CD4-positive, alpha-beta memory T cell (primary cell): ENCODE data around the gene OR8U1. TPM values are rescaled to one million over a fixed set of nuclear protein-coding genes. Genes with fewer than 3 reads are reported as not detected.

Experiments used
- polyA plus RNA-seq, 2 donors: library from polyadenylated mRNA; unstranded; fragments of 300-500 nt; fragmentation: Illumina TruSeq; gene quantifications; one replicate each; pipeline ENCODE4 v1.2.3, GENCODE V29; 2021
- total RNA-seq, 2 experiments: library from RNA; stranded (reverse); gene quantifications; one replicate each; pipeline ENCODE4 v1.2.3, GENCODE V29; 2021

OR8U1 gene
- total and polyA plus RNA-seq, 4 experiments from 2014 or later, result not detected

Other genes starting within 250 kb of the OR8U1 start
- not detected for gene OR8J3, start 235.4 kb upstream of the OR8U1 start, total RNA-seq
- gene OR8J3, start 235.4 kb upstream of the OR8U1 start, polyA plus RNA-seq, result not detected
- gene OR8K5, start 215.3 kb upstream of the OR8U1 start, total RNA-seq, result not detected
- not detected for gene OR8K5, start 215.3 kb upstream of the OR8U1 start, polyA plus RNA-seq
- not detected for gene OR5J2, start 199.0 kb upstream of the OR8U1 start, total RNA-seq
- not detected for gene OR5J2, start 199.0 kb upstream of the OR8U1 start, polyA plus RNA-seq
- not detected for gene OR5T2, start 141.4 kb upstream of the OR8U1 start, total RNA-seq
- not detected for gene OR5T2, start 141.4 kb upstream of the OR8U1 start, polyA plus RNA-seq
- not detected for gene OR5T3, start 123.4 kb upstream of the OR8U1 start, total RNA-seq
- gene OR5T3, start 123.4 kb upstream of the OR8U1 start, polyA plus RNA-seq, result not detected
- gene OR5T1, start 101.5 kb upstream of the OR8U1 start, total RNA-seq, result not detected
- gene OR5T1, start 101.5 kb upstream of the OR8U1 start, polyA plus RNA-seq, result not detected
- not detected for gene OR8H1, start 83.4 kb upstream of the OR8U1 start, total RNA-seq
- gene OR8H1, start 83.4 kb upstream of the OR8U1 start, polyA plus RNA-seq, result not detected
- gene OR8K3, start 60.5 kb upstream of the OR8U1 start, total RNA-seq, result not detected
- gene OR8K3, start 60.5 kb upstream of the OR8U1 start, polyA plus RNA-seq, result not detected
- not detected for gene OR8K1, start 29.6 kb upstream of the OR8U1 start, total RNA-seq
- gene OR8K1, start 29.6 kb upstream of the OR8U1 start, polyA plus RNA-seq, result not detected
- not detected for gene OR8J1, start 21.3 kb upstream of the OR8U1 start, total RNA-seq
- not detected for gene OR8J1, start 21.3 kb upstream of the OR8U1 start, polyA plus RNA-seq
- gene OR5AL1, start 37.1 kb downstream of the OR8U1 start, total RNA-seq, result not detected
- gene OR5AL1, start 37.1 kb downstream of the OR8U1 start, polyA plus RNA-seq, result not detected
- not detected for gene OR5M3, start 97.7 kb downstream of the OR8U1 start, total RNA-seq
- gene OR5M3, start 97.7 kb downstream of the OR8U1 start, polyA plus RNA-seq, result not detected
- gene OR5M8, start 115.7 kb downstream of the OR8U1 start, total RNA-seq, result not detected
- gene OR5M8, start 115.7 kb downstream of the OR8U1 start, polyA plus RNA-seq, result not detected
- not detected for gene OR5M11, start 167.6 kb downstream of the OR8U1 start, total RNA-seq
- not detected for gene OR5M11, start 167.6 kb downstream of the OR8U1 start, polyA plus RNA-seq
- not detected for gene OR5M10, start 202.1 kb downstream of the OR8U1 start, total RNA-seq
- gene OR5M10, start 202.1 kb downstream of the OR8U1 start, polyA plus RNA-seq, result not detected
- gene OR5M1, start 239.2 kb downstream of the OR8U1 start, total RNA-seq, result not detected
- not detected for gene OR5M1, start 239.2 kb downstream of the OR8U1 start, polyA plus RNA-seq